Osteocyte (in vitro differentiated cells): ENCODE data around the gene ENPP1. TPM values are rescaled to one million over a fixed set of nuclear protein-coding genes. Genes with fewer than 3 reads are reported as not detected.
A peak's percentile ranks its signal among the peaks of the same experiment; 100 is the strongest.

Source experiments
- DNase-seq: peaks from one replicate; pipeline ENCODE4 v3.0.0; 2021; ENCODE audit warnings: mixed read lengths; ENCODE audit not compliant: unreplicated experiment; ENCODE audit errors: extremely low spot score
- H3K27ac Mint-ChIP-seq: one replicate; pipeline ENCODE4 v1.8.0; 2021; ENCODE audit warnings: mild to moderate bottlenecking, mixed read lengths; ENCODE audit not compliant: unreplicated experiment
- H3K27me3 Mint-ChIP-seq: one replicate; pipeline ENCODE4 v1.8.0; 2021; ENCODE audit warnings: mixed read lengths; ENCODE audit not compliant: unreplicated experiment
- H3K36me3 Mint-ChIP-seq: one replicate; pipeline ENCODE4 v1.8.0; 2021; ENCODE audit warnings: mixed read lengths; ENCODE audit not compliant: unreplicated experiment
- H3K4me1 Mint-ChIP-seq: one replicate; pipeline ENCODE4 v1.8.0; 2021; ENCODE audit warnings: mixed read lengths; ENCODE audit not compliant: unreplicated experiment
- H3K4me3 Mint-ChIP-seq: one replicate; pipeline ENCODE4 v1.8.0; 2021; ENCODE audit warnings: mild to moderate bottlenecking, moderate library complexity, mixed read lengths; ENCODE audit not compliant: unreplicated experiment
- H3K9me3 Mint-ChIP-seq: one replicate; pipeline ENCODE4 v1.8.0; 2021; ENCODE audit warnings: mixed read lengths; ENCODE audit not compliant: unreplicated experiment
- total RNA-seq: library from RNA; stranded (reverse); gene quantifications from 2 replicates; pipeline ENCODE4 v1.2.1, GENCODE V29; 2021
- TF ChIP-seq, protein P1 (sequence below): fragments of 200-600 bp; sonication (generic); IDR thresholded peaks from 2 replicates; pipeline ENCODE4 v1.5.0; 2021; ENCODE audit warnings: antibody characterized with exemption, mild to moderate bottlenecking, moderate library complexity

ENPP1 gene
- total RNA-seq, 1 donor from 2014 or later: 22.4 TPM

DNA sequence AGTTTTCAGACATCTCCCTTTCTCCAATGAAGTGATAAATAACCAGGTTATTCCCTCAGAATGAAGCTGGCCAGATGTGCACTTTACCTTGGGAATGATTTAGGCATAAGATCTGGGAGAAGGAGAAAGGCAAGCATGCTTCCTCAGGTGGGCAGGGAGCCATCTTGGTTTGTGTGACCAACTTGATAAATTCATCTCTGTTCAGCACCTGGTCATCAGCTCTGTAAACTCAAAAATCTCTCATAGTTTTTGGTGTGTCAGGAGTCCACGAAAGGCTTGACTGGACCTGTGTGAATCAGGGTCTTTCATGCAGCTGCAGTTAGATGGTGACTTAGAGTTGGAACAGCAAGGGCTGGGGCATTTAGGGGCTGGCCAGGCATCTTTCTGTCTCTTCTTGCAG lies 24.5 kb downstream of the ENPP1 start:
- no peaks in the 10 kb centered on the region for H3K27me3 Mint-ChIP-seq
- no peak for DNase-seq
- H3K4me3 Mint-ChIP-seq: no peak overlapping the region
- TF ChIP-seq, protein P1, sequence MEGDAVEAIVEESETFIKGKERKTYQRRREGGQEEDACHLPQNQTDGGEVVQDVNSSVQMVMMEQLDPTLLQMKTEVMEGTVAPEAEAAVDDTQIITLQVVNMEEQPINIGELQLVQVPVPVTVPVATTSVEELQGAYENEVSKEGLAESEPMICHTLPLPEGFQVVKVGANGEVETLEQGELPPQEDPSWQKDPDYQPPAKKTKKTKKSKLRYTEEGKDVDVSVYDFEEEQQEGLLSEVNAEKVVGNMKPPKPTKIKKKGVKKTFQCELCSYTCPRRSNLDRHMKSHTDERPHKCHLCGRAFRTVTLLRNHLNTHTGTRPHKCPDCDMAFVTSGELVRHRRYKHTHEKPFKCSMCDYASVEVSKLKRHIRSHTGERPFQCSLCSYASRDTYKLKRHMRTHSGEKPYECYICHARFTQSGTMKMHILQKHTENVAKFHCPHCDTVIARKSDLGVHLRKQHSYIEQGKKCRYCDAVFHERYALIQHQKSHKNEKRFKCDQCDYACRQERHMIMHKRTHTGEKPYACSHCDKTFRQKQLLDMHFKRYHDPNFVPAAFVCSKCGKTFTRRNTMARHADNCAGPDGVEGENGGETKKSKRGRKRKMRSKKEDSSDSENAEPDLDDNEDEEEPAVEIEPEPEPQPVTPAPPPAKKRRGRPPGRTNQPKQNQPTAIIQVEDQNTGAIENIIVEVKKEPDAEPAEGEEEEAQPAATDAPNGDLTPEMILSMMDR: no peak
- no peaks in the 10 kb centered on the region for H3K36me3 Mint-ChIP-seq
- peak overlapping the region; percentile 78 for H3K27ac Mint-ChIP-seq
- H3K9me3 Mint-ChIP-seq: no peaks in the 10 kb centered on the region
- peaks cover 53% of the 10 kb centered on the region for H3K4me1 Mint-ChIP-seq

DNA sequence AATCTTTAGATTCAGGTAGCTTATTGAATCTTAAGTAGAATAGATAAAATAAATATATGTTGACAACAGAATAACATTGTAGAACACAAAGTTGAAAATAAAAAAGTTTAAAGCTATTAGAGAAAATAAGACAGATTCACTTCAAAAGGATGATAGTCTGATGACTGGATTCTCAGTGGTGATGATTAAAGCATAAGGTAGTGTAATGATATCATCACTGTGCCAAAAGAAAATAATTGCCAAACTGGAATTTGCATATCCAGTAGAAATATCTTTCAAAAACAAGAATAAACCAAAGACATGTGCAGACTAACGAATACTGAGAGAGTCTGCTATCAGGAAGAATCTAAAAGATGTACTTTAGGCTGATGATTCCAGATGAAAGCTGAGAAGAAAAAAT lies 30.2 kb downstream of the ENPP1 start:
- TF ChIP-seq, protein P1: no peak
- Mint-ChIP-seq H3K9me3 (no peaks in the 10 kb centered on the region), H3K4me1 (peaks cover 3% of the 10 kb centered on the region), H3K27ac (no peak overlapping the region), H3K27me3 (no peaks in the 10 kb centered on the region), H3K4me3 (no peak overlapping the region), H3K36me3 (no peaks in the 10 kb centered on the region)
- DNase-seq: no peak

DNA sequence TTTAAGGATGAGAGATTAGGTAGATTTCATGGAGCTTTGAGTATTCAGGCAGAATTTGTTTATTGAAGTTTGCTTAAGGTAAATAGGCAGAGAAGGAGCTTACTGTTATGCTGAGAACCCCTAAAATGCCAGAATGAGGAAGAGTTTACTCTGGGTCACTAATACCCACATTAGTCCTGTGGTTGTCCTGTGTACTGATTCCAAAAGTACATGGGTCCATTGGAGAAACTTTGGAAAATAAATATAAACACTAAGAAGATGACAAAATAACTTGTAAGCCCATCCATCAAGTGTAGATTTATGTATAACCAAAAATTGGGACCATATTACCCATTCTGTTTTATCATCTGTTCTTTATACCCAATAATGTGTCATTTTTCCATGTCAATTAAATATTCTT lies 31.6 kb downstream of the ENPP1 start:
- Mint-ChIP-seq H3K27ac (no peak overlapping the region), H3K9me3 (no peaks in the 10 kb centered on the region), H3K4me1 (no peaks in the 10 kb centered on the region), H3K27me3 (no peaks in the 10 kb centered on the region), H3K4me3 (no peak overlapping the region), H3K36me3 (no peaks in the 10 kb centered on the region)
- TF ChIP-seq, protein P1: no peak
- no peak for DNase-seq

DNA sequence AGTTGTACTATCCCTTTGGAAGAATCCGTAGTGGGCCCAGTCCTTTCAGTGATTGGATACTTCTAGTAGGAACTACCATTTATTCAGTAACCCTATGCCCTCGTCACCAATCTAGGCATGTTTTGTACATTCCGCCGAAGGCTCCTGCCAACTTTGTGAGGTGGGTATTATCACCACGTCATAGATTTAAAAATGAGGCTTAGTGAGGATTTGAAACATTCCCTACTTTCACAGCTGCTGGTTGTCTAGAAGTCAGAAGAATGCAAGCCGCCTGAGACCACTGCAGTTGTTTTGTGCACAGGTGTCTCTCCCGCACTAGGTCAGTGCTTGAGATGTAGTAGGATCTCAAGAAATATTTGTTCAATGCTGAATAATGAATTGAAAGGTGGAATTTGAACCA lies 32.6 kb downstream of the ENPP1 start:
- Mint-ChIP-seq H3K36me3 (no peaks in the 10 kb centered on the region), H3K4me3 (no peak overlapping the region), H3K27me3 (no peaks in the 10 kb centered on the region), H3K27ac (no peak overlapping the region), H3K9me3 (no peaks in the 10 kb centered on the region), H3K4me1 (no peaks in the 10 kb centered on the region)
- TF ChIP-seq, protein P1: no peak
- no peak for DNase-seq

DNA sequence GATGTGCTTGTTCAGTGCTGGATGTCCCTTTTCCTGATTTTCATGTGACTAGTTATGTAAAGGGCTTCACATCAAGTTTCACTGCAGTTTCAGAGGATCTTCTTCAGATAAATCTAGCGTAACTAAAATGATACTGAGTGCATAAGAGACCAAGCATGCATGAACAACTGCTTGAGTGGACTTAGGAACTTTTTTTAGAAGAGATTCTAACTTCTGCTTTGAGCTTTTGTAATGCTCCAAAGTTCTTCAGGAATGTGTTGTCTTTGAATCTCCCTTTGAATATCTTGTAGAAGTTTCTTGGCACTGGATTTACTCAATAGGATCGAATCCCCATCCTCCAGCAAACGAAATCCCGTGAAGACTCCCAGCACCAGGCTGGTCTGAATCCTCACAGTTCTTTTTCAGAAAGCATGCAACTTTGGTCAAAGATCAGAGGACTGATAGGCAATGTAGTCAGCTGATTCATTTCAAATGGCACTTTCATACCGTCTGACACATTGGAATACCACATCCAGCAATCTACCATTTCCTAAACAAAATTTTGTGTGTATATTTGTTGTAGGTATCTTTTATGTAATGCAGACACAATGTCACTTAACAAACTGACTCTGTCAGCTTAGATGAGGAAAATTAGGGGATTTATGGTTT lies 33.2 kb downstream of the ENPP1 start:
- H3K9me3 Mint-ChIP-seq: no peaks in the 10 kb centered on the region
- TF ChIP-seq, protein P1: no peak
- no peak overlapping the region for H3K4me3 Mint-ChIP-seq
- H3K4me1 Mint-ChIP-seq: no peaks in the 10 kb centered on the region
- no peaks in the 10 kb centered on the region for H3K36me3 Mint-ChIP-seq
- no peaks in the 10 kb centered on the region for H3K27me3 Mint-ChIP-seq
- H3K27ac Mint-ChIP-seq: no peak overlapping the region
- DNase-seq: no peak
